ENCODE data around the gene SMLR1. TPM values are rescaled to one million over a fixed set of nuclear protein-coding genes. Genes with fewer than 3 reads are reported as not detected.

The SMLR1 gene
- polyA plus RNA-seq, 2 donors: not detected

DNA sequence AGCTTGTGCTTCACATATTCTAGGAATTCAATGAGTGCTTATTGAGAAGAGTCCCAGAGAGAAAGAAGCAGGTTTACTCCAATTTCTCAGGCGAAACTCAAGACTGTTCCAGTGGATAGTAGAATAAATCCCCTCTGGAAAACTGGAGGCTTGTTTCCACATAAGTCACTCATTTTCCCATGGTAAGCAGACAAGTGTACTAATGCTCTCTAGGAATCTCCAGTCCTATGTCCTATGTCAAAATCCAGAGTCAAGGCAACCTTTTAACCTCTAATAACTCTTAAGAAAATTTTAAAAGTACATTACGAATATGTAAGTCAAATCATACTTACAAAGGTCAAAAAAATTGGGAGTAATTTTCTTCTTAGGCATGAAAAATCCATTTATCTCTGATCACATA, 35.2 kb downstream of the SMLR1 start:
- Histone ChIP-seq H3K27ac (ENCODE audit: low read depth in 2 of 2, low read length in 1 of 2) (no peak overlapping the region), H3K4me1 (ENCODE audit: control insufficient read depth in 2 of 2, insufficient read depth in 2 of 2, low read length in 1 of 2) (no peaks in the 10 kb centered on the region), H3K9me3 (ENCODE audit: control insufficient read depth in 2 of 2, insufficient read depth in 1 of 2, low read depth in 1 of 2, low read length in 1 of 2) (no peaks in the 10 kb centered on the region), H3K27me3 (ENCODE audit: control insufficient read depth in 1 of 2, insufficient read depth in 2 of 2, low read length in 2 of 2) (no peaks in the 10 kb centered on the region), H3K36me3 (ENCODE audit: control insufficient read depth in 2 of 2, insufficient read depth in 2 of 2, low read length in 1 of 2) (peaks cover 0 to 3% of the 10 kb centered on the region in 2 donors), H3K4me3 (ENCODE audit: low read depth in 1 of 2, low read length in 2 of 2) (no peak overlapping the region)
- 79 to 92% methylated on average over 2 of the region's 2 CpGs for WGBS, 2 donors

DNA sequence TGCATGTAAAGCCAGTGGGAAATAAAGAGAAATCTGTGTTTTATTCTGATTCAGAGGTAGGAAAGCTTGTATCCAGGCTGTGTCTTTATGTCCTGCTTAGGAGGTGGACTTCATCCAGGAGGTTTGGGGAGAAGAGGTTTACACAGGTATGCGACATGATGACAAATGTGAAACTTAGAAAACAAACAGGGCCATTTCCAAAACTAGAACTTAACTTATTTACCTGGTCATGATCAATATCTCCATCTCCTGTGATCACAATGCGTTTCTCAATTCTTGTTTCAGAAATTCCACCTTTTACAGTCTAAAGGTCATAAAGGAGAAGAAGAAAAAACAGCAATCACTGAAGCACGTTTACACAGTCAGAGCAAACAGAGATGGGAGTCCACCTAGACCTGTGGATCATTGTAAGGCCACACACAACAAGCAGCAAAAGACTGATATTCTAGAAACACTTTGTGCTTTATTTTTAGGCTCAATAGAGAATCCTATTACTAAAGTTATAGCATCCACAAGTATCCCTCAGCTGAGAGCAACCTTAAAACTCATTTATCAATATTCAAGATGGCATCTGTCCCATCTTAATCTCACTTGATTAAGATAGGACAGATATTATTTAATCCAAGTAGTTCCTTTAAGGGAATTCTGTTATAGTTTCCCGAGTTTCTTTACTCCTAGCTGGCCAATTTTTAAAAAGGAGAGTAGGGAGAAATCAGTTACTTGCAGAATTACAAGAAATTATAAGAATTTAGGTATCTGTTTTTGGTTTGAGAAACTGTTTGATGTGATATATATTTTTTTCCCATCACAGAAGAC, 36.4 kb downstream of the SMLR1 start:
- Histone ChIP-seq H3K9me3 (ENCODE audit: control insufficient read depth in 2 of 2, insufficient read depth in 1 of 2, low read depth in 1 of 2, low read length in 1 of 2) (no peaks in the 10 kb centered on the region), H3K36me3 (ENCODE audit: control insufficient read depth in 2 of 2, insufficient read depth in 2 of 2, low read length in 1 of 2) (no peaks in the 10 kb centered on the region), H3K27me3 (ENCODE audit: control insufficient read depth in 1 of 2, insufficient read depth in 2 of 2, low read length in 2 of 2) (no peaks in the 10 kb centered on the region), H3K27ac (ENCODE audit: low read depth in 2 of 2, low read length in 1 of 2) (no peak overlapping the region), H3K4me3 (ENCODE audit: low read depth in 1 of 2, low read length in 2 of 2) (no peak overlapping the region), H3K4me1 (ENCODE audit: control insufficient read depth in 2 of 2, insufficient read depth in 2 of 2, low read length in 1 of 2) (no peaks in the 10 kb centered on the region)
- 72 to 85% methylated on average over 4 of the region's 4 CpGs for WGBS, 2 donors

DNA sequence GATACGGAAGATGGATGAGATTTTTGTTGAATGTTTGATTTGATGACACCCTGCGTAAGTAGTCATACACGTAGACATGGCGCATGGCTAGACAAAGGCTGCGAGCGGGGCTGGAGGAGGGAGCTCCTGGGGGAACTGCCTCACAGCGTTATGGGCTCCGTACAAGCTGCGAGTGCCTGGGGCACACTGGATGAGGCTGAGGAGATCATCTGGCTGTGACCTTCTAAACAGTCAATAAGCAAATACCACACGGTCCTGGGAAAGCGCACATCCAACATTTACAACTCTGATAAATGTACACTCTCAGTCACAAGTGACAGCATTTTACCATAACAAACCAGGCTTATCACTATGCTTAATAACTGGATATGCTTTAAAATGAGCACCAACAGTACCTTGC, 37.1 kb downstream of the SMLR1 start:
- Histone ChIP-seq H3K4me3 (ENCODE audit: low read depth in 1 of 2, low read length in 2 of 2) (no peak overlapping the region), H3K36me3 (ENCODE audit: control insufficient read depth in 2 of 2, insufficient read depth in 2 of 2, low read length in 1 of 2) (no peaks in the 10 kb centered on the region)
- 92% methylated on average over 11 of the region's 11 CpGs for WGBS, 2 donors

DNA sequence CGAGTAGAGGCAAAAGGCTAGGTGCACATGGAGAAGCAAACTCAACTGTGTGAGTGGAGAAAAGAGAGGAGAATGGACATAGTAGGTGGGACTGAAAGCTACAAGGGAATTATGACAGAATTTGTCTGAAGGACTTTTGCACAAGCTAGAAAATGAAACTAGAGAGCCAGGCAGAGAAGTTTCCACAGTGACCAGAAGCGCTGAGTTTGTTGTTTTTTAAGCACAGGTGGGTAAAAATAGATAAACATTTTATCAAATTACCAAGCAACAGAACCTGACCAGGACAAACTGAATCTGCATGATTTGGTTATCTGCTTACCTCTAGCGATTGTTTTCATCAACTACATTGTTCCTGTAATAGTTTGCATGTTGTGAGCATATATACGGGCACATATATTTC, 38.6 kb downstream of the SMLR1 start:
- WGBS, 2 donors: 93 to 94% methylated on average over 4 of the region's 4 CpGs
- Histone ChIP-seq H3K9me3 (ENCODE audit: control insufficient read depth in 2 of 2, insufficient read depth in 1 of 2, low read depth in 1 of 2, low read length in 1 of 2) (no peaks in the 10 kb centered on the region), H3K27me3 (ENCODE audit: control insufficient read depth in 1 of 2, insufficient read depth in 2 of 2, low read length in 2 of 2) (no peaks in the 10 kb centered on the region), H3K27ac (ENCODE audit: low read depth in 2 of 2, low read length in 1 of 2) (no peak overlapping the region), H3K4me1 (ENCODE audit: control insufficient read depth in 2 of 2, insufficient read depth in 2 of 2, low read length in 1 of 2) (no peaks in the 10 kb centered on the region), H3K36me3 (ENCODE audit: control insufficient read depth in 2 of 2, insufficient read depth in 2 of 2, low read length in 1 of 2) (no peaks in the 10 kb centered on the region), H3K4me3 (ENCODE audit: low read depth in 1 of 2, low read length in 2 of 2) (no peak overlapping the region)

More for the DNA sequence above, 37.1 kb downstream of the SMLR1 start:
- Histone ChIP-seq H3K27me3 (ENCODE audit: control insufficient read depth in 1 of 2, insufficient read depth in 2 of 2, low read length in 2 of 2) (no peaks in the 10 kb centered on the region), H3K9me3 (ENCODE audit: control insufficient read depth in 2 of 2, insufficient read depth in 1 of 2, low read depth in 1 of 2, low read length in 1 of 2) (no peaks in the 10 kb centered on the region), H3K27ac (ENCODE audit: low read depth in 2 of 2, low read length in 1 of 2) (no peak overlapping the region), H3K4me1 (ENCODE audit: control insufficient read depth in 2 of 2, insufficient read depth in 2 of 2, low read length in 1 of 2) (no peaks in the 10 kb centered on the region)

DNA sequence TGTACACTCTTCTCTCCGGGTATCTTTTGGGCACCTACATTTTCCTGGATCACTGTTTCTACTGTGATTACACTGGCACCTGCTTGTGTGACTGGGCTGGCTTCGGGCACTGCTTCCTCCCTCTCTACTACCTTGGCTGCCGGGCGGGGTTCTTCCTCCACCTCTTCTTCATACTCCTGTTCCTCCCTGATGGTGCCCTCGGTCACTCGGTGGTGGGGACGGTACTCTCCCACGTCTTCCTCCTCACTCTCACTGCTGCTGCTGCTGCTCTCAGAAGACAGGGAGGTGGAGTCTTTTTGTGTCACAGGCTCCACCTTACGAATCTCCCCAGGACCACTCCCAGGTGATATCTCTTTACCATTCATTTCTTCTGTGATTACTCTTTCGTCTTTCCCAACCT, 42.5 kb downstream of the SMLR1 start:
- H3K9me3 ChIP-seq (ENCODE audit: control insufficient read depth in 2 of 2, insufficient read depth in 1 of 2, low read depth in 1 of 2, low read length in 1 of 2): no peaks in the 10 kb centered on the region
- H3K27ac ChIP-seq (ENCODE audit: low read depth in 2 of 2, low read length in 1 of 2): no peak overlapping the region
- H3K4me1 ChIP-seq (ENCODE audit: control insufficient read depth in 2 of 2, insufficient read depth in 2 of 2, low read length in 1 of 2): no peaks in the 10 kb centered on the region
- H3K27me3 ChIP-seq (ENCODE audit: control insufficient read depth in 1 of 2, insufficient read depth in 2 of 2, low read length in 2 of 2): no peaks in the 10 kb centered on the region
- WGBS, 2 donors: 88 to 93% methylated on average over 10 of the region's 10 CpGs
- H3K4me3 ChIP-seq (ENCODE audit: low read depth in 1 of 2, low read length in 2 of 2): no peak overlapping the region
- no peaks in the 10 kb centered on the region for H3K36me3 ChIP-seq (ENCODE audit: control insufficient read depth in 2 of 2, insufficient read depth in 2 of 2, low read length in 1 of 2)

DNA sequence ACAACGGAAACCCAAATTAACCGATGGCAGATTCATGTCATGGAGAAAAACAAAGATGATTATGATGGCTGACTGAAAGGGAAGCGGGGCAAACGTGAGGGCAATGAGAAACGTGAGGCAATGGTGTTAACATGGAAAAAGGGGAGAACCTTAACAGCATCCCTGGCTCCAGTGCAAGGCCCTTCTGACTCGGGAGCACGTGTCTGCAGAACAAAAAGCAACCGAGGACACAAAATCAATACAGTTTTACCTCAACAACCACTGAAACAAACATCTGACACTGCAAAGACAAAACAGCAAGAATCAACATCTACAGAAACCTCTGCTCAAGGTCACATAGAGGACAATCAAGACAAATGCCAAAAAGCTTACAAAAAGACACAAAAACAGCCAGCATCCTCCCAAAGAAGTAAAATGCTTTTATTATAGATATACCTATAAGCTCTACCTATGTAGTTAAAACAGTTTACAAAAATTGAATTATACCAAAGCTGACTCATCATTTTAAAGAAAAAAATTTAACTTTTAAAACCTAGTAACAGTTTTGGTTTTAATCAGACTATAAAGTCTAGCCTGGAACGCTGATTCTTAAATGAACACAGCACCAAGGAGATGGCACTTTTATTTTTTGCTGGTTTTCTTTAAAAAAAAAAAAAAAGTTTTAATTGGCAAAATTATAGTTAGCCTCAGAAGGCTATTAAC, 43.1 kb downstream of the SMLR1 start:
- H3K27ac ChIP-seq (ENCODE audit: low read depth in 2 of 2, low read length in 1 of 2): no peak overlapping the region
- H3K27me3 ChIP-seq (ENCODE audit: control insufficient read depth in 1 of 2, insufficient read depth in 2 of 2, low read length in 2 of 2): no peaks in the 10 kb centered on the region
- no peaks in the 10 kb centered on the region for H3K9me3 ChIP-seq (ENCODE audit: control insufficient read depth in 2 of 2, insufficient read depth in 1 of 2, low read depth in 1 of 2, low read length in 1 of 2)
- no peaks in the 10 kb centered on the region for H3K4me1 ChIP-seq (ENCODE audit: control insufficient read depth in 2 of 2, insufficient read depth in 2 of 2, low read length in 1 of 2)
- no peak overlapping the region for H3K4me3 ChIP-seq (ENCODE audit: low read depth in 1 of 2, low read length in 2 of 2)
- H3K36me3 ChIP-seq (ENCODE audit: control insufficient read depth in 2 of 2, insufficient read depth in 2 of 2, low read length in 1 of 2): no peaks in the 10 kb centered on the region
- WGBS, 2 donors: 85 to 90% methylated on average over 9 of the region's 9 CpGs

DNA sequence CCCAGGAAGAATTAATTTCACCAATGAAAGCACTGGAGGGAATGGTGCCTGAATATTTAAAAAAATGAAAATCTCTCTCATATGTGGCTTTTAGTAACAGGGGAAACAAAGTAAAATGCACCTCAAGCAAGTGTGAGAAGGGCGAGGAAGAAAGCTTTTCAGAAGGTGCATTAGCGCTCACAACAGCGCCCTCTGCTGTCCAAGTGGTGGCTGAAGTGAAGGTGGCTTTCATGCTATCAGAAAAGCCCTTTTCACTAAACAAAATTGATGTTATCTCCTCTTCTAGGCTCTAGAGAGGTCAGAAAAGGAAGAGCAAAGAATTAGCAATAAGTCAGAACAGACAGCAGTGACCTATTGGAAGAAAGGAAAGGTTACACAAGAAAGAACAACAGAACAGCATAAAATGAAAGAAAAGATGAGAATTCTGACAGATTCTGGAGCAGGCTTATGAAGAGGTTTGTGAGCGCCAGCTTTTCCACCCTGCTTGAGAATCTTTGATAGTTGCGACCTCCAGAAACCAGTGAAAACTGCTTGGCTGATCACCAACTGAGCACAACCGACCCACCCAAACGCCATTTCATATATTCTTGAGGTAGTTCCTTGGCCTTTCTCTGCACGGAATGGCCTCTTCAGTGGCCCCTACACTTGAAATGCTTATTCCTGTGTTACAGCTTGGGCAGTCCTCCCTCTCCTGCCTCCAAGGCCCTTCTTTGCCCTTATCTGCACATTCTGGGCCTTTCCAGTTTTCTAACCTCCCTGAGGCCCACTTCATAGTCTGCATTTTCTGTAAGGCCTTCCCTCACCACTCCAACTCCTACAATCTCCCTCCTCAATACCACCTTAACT, 45.3 kb downstream of the SMLR1 start:
- Histone ChIP-seq H3K27ac (ENCODE audit: low read depth in 2 of 2, low read length in 1 of 2) (no peak overlapping the region), H3K9me3 (ENCODE audit: control insufficient read depth in 2 of 2, insufficient read depth in 1 of 2, low read depth in 1 of 2, low read length in 1 of 2) (no peaks in the 10 kb centered on the region), H3K36me3 (ENCODE audit: control insufficient read depth in 2 of 2, insufficient read depth in 2 of 2, low read length in 1 of 2) (no peaks in the 10 kb centered on the region), H3K27me3 (ENCODE audit: control insufficient read depth in 1 of 2, insufficient read depth in 2 of 2, low read length in 2 of 2) (no peaks in the 10 kb centered on the region), H3K4me1 (ENCODE audit: control insufficient read depth in 2 of 2, insufficient read depth in 2 of 2, low read length in 1 of 2) (no peaks in the 10 kb centered on the region), H3K4me3 (ENCODE audit: low read depth in 1 of 2, low read length in 2 of 2) (no peak overlapping the region)
- WGBS, 2 donors: 69 to 71% methylated on average over 8 of the region's 8 CpGs

DNA sequence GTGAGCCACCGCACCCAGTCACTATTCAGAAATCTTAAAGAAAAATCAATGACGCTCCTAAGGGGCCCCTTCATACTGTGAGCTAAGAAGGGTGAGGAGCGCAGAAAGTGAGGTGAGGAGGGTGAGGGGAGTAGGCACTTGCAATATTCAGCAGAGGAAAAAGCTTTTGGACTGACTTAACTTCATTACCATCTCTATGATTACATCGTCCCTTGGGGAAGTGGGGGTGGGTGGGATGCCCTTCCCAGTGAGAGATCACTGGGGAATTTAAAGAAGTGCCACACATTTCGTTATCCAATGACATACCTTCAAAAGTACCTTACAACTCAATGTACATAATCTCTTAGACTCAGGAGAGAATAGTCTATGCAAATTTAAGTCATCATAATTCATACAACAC, 46.5 kb downstream of the SMLR1 start:
- no peak overlapping the region for H3K27ac ChIP-seq (ENCODE audit: low read depth in 2 of 2, low read length in 1 of 2)
- no peaks in the 10 kb centered on the region for H3K4me1 ChIP-seq (ENCODE audit: control insufficient read depth in 2 of 2, insufficient read depth in 2 of 2, low read length in 1 of 2)
- H3K36me3 ChIP-seq (ENCODE audit: control insufficient read depth in 2 of 2, insufficient read depth in 2 of 2, low read length in 1 of 2): no peaks in the 10 kb centered on the region
- no peaks in the 10 kb centered on the region for H3K27me3 ChIP-seq (ENCODE audit: control insufficient read depth in 1 of 2, insufficient read depth in 2 of 2, low read length in 2 of 2)
- WGBS, 2 donors: 95 to 97% methylated on average over 5 of the region's 5 CpGs
- H3K9me3 ChIP-seq (ENCODE audit: control insufficient read depth in 2 of 2, insufficient read depth in 1 of 2, low read depth in 1 of 2, low read length in 1 of 2): no peaks in the 10 kb centered on the region
- H3K4me3 ChIP-seq (ENCODE audit: low read depth in 1 of 2, low read length in 2 of 2): no peak overlapping the region

DNA sequence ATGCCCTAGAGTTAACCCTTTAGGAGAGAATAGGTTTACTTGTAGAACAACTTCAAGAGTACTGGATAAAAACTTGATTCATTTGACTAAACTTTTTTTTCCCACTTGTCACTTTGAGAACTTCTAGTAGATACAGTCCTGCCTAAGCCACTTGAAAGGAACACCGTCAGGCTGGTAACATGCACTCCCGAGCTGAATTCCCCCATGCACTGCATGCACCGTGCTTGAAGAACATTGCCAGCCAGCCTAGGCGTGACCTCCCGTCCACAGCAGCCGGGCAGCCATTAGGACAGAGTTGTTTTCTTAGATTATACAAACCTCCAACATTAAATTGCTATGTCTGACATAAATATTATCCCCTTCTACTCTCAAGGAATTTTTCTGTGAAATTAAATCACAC, 52.6 kb downstream of the SMLR1 start:
- Histone ChIP-seq H3K4me3 (ENCODE audit: low read depth in 1 of 2, low read length in 2 of 2) (no peak overlapping the region), H3K4me1 (ENCODE audit: control insufficient read depth in 2 of 2, insufficient read depth in 2 of 2, low read length in 1 of 2) (no peaks in the 10 kb centered on the region), H3K27ac (ENCODE audit: low read depth in 2 of 2, low read length in 1 of 2) (no peak overlapping the region), H3K27me3 (ENCODE audit: control insufficient read depth in 1 of 2, insufficient read depth in 2 of 2, low read length in 2 of 2) (no peaks in the 10 kb centered on the region), H3K9me3 (ENCODE audit: control insufficient read depth in 2 of 2, insufficient read depth in 1 of 2, low read depth in 1 of 2, low read length in 1 of 2) (no peaks in the 10 kb centered on the region), H3K36me3 (ENCODE audit: control insufficient read depth in 2 of 2, insufficient read depth in 2 of 2, low read length in 1 of 2) (no peaks in the 10 kb centered on the region)
- 92 to 94% methylated on average over 6 of the region's 6 CpGs for WGBS, 2 donors

Measured in esophagus (tissue), 2 donors.